Loucy (cell line): ENCODE results near the gene AMZ1.

Experiments used
- CTCF ChIP-seq: fragments of 200-600 bp; sonication (generic); conservative IDR thresholded peaks from 2 replicates; pipeline ENCODE4 v1.5.1; 2014; ENCODE audit warnings: mild to moderate bottlenecking, antibody characterized with exemption, low read length
- EZH2phosphoT487 ChIP-seq: fragments of 200-600 bp; IDR thresholded peaks from 2 replicates; pipeline ENCODE4 v1.6.1; 2018; ENCODE audit warnings: antibody characterized with exemption, mild to moderate bottlenecking, moderate library complexity, borderline replicate concordance

GRCh38 chr7:2716488-2716887, 28.5 kb downstream of the AMZ1 start:
- TF ChIP-seq CTCF (no peak), EZH2phosphoT487 (no peak)
